AG04450 (cell line): Measurements from ENCODE around the gene SLC25A25. TPM values are rescaled to one million over a fixed set of nuclear protein-coding genes. Genes with fewer than 3 reads are reported as not detected.
"Not testable (repeated sequence)": the region's sequence is repeated elsewhere in the genome, so short reads cannot be mapped to it uniquely, and the experiment has no call there.

Experiments used
- CTCF ChIA-PET: fragments of 300-600, 350-600 bp; formaldehyde crosslinking; extraction: SDS; loops from one replicate; lab custom pipeline; 2022; ENCODE audit warnings: antibody characterized with exemption, inconsistent platforms; lab: Charles Lee
- POLR2A ChIA-PET: fragments of 350-600 bp; formaldehyde crosslinking; extraction: SDS; loops from one replicate; lab custom pipeline; 2021; ENCODE audit warnings: antibody characterized with exemption, inconsistent platforms; lab: Yijun Ruan, JAX
- DNase-seq: peaks from one replicate; pipeline ENCODE4 v3.0.0-alpha.2; 2011; ENCODE audit warnings: low read depth, low spot score
- H3K27ac ChIP-seq: one replicate; pipeline ENCODE4 v1.5.1; 2012; ENCODE audit warnings: low read depth, low read length, control low read depth
- H3K27me3 ChIP-seq: one replicate; pipeline ENCODE4 v1.6.0; 2012; ENCODE audit warnings: low read length; ENCODE audit not compliant: control insufficient read depth, insufficient read depth
- H3K4me3 ChIP-seq: 2 replicates; pipeline ENCODE4 v1.5.1; 2011; ENCODE audit warnings: mild to moderate bottlenecking, low read depth, low read length, control low read depth
- H3K9me3 ChIP-seq: 2 replicates; pipeline ENCODE4 v1.5.1; 2012; ENCODE audit warnings: low read length; ENCODE audit not compliant: control insufficient read depth, insufficient read depth
- polyA plus RNA-seq: library from polyadenylated mRNA; depleted of rRNA; stranded (reverse); fragments of >200 nt; gene quantifications from 2 replicates; pipeline ENCODE4 v1.2.3, GENCODE V29; 2011
- TF ChIP-seq, protein P1 (sequence below): IDR thresholded peaks from 2 replicates; pipeline ENCODE4 v1.5.1; 2011; ENCODE audit warnings: low read depth, low read length, control low read depth, inconsistent platforms

The SLC25A25 gene
- polyA plus RNA-seq, 1 experiment = 12.0 TPM

GRCh38 chr9:128109050-128109709 is 41.1 kb downstream of the SLC25A25 start:
- Histone ChIP-seq H3K27me3 (no peaks in the 10 kb centered on the region), H3K27ac (no peak overlapping the region), H3K4me3 (no peak overlapping the region), H3K9me3 (peaks cover 4% of the 10 kb centered on the region; the same call in 1 of the 2 replicates)
- DNase-seq = no peak
- ChIA-PET CTCF (interaction anchor here (0.8 to 11.1 kb wide), 3 partner anchors 8 to 167 kb away, joined by 3 to 102 read pairs (median 3); no protein-coding TSS in a partner anchor), POLR2A (no interaction called here)
- TF ChIP-seq, protein P1, sequence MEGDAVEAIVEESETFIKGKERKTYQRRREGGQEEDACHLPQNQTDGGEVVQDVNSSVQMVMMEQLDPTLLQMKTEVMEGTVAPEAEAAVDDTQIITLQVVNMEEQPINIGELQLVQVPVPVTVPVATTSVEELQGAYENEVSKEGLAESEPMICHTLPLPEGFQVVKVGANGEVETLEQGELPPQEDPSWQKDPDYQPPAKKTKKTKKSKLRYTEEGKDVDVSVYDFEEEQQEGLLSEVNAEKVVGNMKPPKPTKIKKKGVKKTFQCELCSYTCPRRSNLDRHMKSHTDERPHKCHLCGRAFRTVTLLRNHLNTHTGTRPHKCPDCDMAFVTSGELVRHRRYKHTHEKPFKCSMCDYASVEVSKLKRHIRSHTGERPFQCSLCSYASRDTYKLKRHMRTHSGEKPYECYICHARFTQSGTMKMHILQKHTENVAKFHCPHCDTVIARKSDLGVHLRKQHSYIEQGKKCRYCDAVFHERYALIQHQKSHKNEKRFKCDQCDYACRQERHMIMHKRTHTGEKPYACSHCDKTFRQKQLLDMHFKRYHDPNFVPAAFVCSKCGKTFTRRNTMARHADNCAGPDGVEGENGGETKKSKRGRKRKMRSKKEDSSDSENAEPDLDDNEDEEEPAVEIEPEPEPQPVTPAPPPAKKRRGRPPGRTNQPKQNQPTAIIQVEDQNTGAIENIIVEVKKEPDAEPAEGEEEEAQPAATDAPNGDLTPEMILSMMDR = no peak

DNA sequence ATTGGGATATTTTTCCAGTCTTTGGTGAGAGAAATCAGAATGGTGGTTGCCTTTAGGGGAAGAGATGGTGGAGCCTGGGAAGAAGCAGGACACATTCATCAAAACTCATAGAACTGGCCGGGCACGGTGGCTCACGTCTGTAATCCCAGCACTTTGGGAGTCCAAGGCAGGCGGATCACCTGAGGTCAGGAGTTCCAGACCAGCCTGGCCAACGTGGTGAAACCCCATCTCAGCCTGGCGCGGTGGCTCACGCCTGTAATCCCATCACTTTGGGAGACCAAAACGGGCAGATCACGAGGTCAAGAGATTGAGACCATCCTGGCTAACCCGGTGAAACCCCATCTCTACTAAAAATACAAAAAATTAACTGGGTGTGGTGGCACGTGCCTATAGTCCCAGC is 43.7 kb downstream of the SLC25A25 start:
- CTCF ChIA-PET = interaction anchor here (1.1 kb wide), 1 partner anchor 13 kb away, joined by 3 read pairs; no protein-coding TSS in a partner anchor
- POLR2A ChIA-PET, H3K4me3 ChIP-seq, DNase-seq, H3K27ac ChIP-seq, H3K9me3 ChIP-seq, H3K27me3 ChIP-seq: not testable (repeated sequence)

GRCh38 chr9:128113526-128114325 is 45.7 kb downstream of the SLC25A25 start:
- Histone ChIP-seq H3K27ac (no peak overlapping the region), H3K9me3 (peaks cover 4% of the 10 kb centered on the region; the same call in 1 of the 2 replicates), H3K4me3 (no peak overlapping the region), H3K27me3 (no peaks in the 10 kb centered on the region)
- ChIA-PET CTCF (interaction anchor here (1.0 kb wide), 1 partner anchor 170 kb away, joined by 4 read pairs; no protein-coding TSS in a partner anchor), POLR2A (interaction anchor here (0.6 to 1.1 kb wide), 2 partner anchors 9 to 505 kb away, joined by 3 read pairs; no protein-coding TSS in a partner anchor)
- no peak for DNase-seq
- TF ChIP-seq, protein P1 = no peak

DNA sequence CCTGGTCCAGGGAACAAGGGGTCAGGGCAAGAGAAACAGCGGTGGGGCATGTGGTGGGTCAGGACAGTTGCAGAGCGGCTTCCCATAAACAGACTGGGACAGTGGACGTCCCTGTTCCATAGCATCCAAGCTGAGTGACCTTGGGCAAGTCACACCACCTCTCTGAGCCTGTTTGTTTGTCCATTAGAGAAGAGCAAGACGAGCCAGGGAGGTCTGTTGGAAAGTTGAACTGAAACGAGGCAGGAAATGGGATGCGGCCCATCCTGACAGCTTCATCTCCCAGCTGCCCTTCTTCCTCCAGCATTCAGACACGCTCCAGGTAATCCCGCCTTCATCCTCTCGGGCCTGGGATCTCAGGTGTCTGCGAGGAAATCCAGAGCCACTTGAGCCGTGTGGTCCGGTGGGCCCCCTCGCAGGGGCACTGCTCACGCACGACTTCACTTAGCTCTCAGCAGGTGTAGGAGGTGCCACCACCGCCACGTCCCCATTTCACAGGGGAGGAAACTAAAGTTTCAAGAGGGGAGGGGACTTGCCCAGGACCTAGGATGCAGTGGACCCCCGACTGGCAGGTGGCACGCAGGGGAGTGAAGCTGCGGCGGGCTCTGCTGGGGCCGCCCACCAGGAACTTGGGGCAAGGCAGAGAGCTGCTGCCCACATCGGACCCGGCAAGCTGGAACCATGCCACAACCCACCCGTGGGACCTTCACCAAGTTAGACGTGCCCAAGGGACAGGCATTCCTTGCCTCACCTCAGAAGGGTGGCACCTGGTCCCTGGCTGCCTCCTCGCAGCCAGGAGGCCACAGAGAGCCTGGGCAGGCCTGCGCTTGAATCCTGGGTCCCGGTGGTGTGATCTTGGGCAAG is 46.5 kb downstream of the SLC25A25 start:
- ChIA-PET POLR2A (interaction anchor here (0.7 to 1.2 kb wide), 4 partner anchors 10 to 312 kb away, joined by 3 to 4 read pairs (median 4); partner anchors contain the start of gene FPGS), CTCF (interaction anchor here (3.9 kb wide), 1 partner anchor 171 kb away, joined by 85 read pairs; no protein-coding TSS in a partner anchor)
- Histone ChIP-seq H3K27me3 (no peaks in the 10 kb centered on the region), H3K4me3 (no peak overlapping the region), H3K27ac (no peak overlapping the region), H3K9me3 (peaks cover 4% of the 10 kb centered on the region; the same call in 1 of the 2 replicates)
- no peak for DNase-seq
- TF ChIP-seq, protein P1 = no peak
